Epithelial cell of umbilical artery (primary cell): ENCODE data around the gene CKAP4. TPM values are rescaled to one million over a fixed set of nuclear protein-coding genes. Genes with fewer than 3 reads are reported as not detected.

Experiments used
- total RNA-seq: library from RNA; depleted of rRNA; stranded (reverse); fragments of >200 nt; gene quantifications from 2 replicates; pipeline ENCODE4 v1.2.3, GENCODE V29; 2014

CKAP4 gene, protein sequence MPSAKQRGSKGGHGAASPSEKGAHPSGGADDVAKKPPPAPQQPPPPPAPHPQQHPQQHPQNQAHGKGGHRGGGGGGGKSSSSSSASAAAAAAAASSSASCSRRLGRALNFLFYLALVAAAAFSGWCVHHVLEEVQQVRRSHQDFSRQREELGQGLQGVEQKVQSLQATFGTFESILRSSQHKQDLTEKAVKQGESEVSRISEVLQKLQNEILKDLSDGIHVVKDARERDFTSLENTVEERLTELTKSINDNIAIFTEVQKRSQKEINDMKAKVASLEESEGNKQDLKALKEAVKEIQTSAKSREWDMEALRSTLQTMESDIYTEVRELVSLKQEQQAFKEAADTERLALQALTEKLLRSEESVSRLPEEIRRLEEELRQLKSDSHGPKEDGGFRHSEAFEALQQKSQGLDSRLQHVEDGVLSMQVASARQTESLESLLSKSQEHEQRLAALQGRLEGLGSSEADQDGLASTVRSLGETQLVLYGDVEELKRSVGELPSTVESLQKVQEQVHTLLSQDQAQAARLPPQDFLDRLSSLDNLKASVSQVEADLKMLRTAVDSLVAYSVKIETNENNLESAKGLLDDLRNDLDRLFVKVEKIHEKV
- total RNA-seq = 149 and 166 TPM in 2 replicates

GRCh38 chr12:106247674-106248311 is at the start of gene CKAP4:
Gene CKAP4 (minus strand): TSS chr12:106248020. CDS start chr12:106247851, 169 bp downstream.

Other genes starting within 250 kb of the CKAP4 start
- gene NUAK1, start 109.1 kb downstream of the CKAP4 start, total RNA-seq = 37.7 and 61.4 TPM in 2 replicates
- gene TCP11L2, start 54.7 kb upstream of the CKAP4 start, total RNA-seq = 22.2 and 23.1 TPM in 2 replicates
- 9.1 and 13.7 TPM in 2 replicates for gene POLR3B, start 109.7 kb upstream of the CKAP4 start, total RNA-seq